IMR-90 (cell line): ENCODE data around the gene LIN7B. TPM values are rescaled to one million over a fixed set of nuclear protein-coding genes. Genes with fewer than 3 reads are reported as not detected.

Source experiments
- ATAC-seq: fragments of 200-7000 bp; cut with Tn5 transposase; 2 replicates; pipeline ENCODE4 v1.9.1; 2020; ENCODE audit warnings: low read depth, mild to moderate bottlenecking, moderate library complexity
- BruUV-seq: library from RNA; stranded (reverse); fragments of 400-500 nt; replicated peaks from 2 replicates; lab custom pipeline; 2021; lab: Mats Ljungman, UMichigan
- CTCF ChIA-PET: fragments of 300-600 bp; formaldehyde crosslinking; extraction: SDS; loops from one replicate; lab custom pipeline; 2021; ENCODE audit warnings: antibody characterized with exemption; lab: Yijun Ruan, JAX
- POLR2A ChIA-PET: fragments of 300-600 bp; sonication (Branson Sonifier 250); formaldehyde crosslinking; loops from one replicate; lab custom pipeline; 2022; ENCODE audit warnings: antibody characterized with exemption; ENCODE audit not compliant: unreplicated experiment; lab: Charles Lee
- DNase-seq: peaks from one replicate; pipeline ENCODE4 v3.0.0; 2013
- H2AFZ ChIP-seq: replicated peaks from 2 replicates; pipeline ENCODE3; 2013; ENCODE audit warnings: low read length, mild to moderate bottlenecking; ENCODE audit not compliant: poor library complexity
- H2AK5ac ChIP-seq: 2 replicates; pipeline ENCODE4 v1.6.1; 2013; ENCODE audit warnings: low read depth, low read length, inconsistent platforms
- H2AK9ac ChIP-seq: replicated peaks from 2 replicates; pipeline ENCODE3; 2013; ENCODE audit warnings: mild to moderate bottlenecking, low read depth, low read length, moderate library complexity; ENCODE audit not compliant: poor library complexity
- H2BK120ac ChIP-seq: 2 replicates; pipeline ENCODE4 v1.6.1; 2013; ENCODE audit warnings: low read depth, low read length, inconsistent platforms
- H2BK15ac ChIP-seq: 3 replicates; pipeline ENCODE4 v1.6.1; 2013; ENCODE audit warnings: low read depth, low read length, inconsistent platforms
- H2BK20ac ChIP-seq: 2 replicates; pipeline ENCODE4 v1.6.1; 2013; ENCODE audit warnings: low read depth, mild to moderate bottlenecking, inconsistent platforms, low read length, moderate library complexity
- H2BK5ac ChIP-seq: 2 replicates; pipeline ENCODE4 v1.6.1; 2013; ENCODE audit warnings: mild to moderate bottlenecking, low read depth, low read length, inconsistent platforms; ENCODE audit not compliant: poor library complexity, severe bottlenecking
- H3K14ac ChIP-seq: replicated peaks from 2 replicates; pipeline ENCODE4 v1.6.1; 2013; ENCODE audit warnings: low read depth, low read length, inconsistent platforms
- H3K18ac ChIP-seq: 2 replicates; pipeline ENCODE4 v1.6.1; 2013; ENCODE audit warnings: low read depth, low read length, control low read depth
- H3K23ac ChIP-seq: 2 replicates; pipeline ENCODE4 v1.6.1; 2013; ENCODE audit warnings: low read depth, low read length, inconsistent platforms
- H3K27ac ChIP-seq: 2 replicates; pipeline ENCODE4 v1.5.1; 2013; ENCODE audit warnings: mild to moderate bottlenecking, control low read depth, low read length; ENCODE audit not compliant: insufficient read depth
- H3K27me3 ChIP-seq: 2 replicates; pipeline ENCODE4 v1.6.1; 2013; ENCODE audit warnings: low read length; ENCODE audit not compliant: control insufficient read depth, insufficient read depth
- H3K36me3 ChIP-seq: 2 replicates; pipeline ENCODE4 v1.6.1; 2013; ENCODE audit warnings: low read length, mixed read lengths; ENCODE audit not compliant: control insufficient read depth, insufficient read depth
- H3K4ac ChIP-seq: 2 replicates; pipeline ENCODE4 v1.6.1; 2013; ENCODE audit warnings: low read depth, low read length, inconsistent platforms
- H3K4me1 ChIP-seq: 2 replicates; pipeline ENCODE4 v1.6.1; 2013; ENCODE audit warnings: low read length, mixed read lengths; ENCODE audit not compliant: control insufficient read depth, insufficient read depth
- H3K4me2 ChIP-seq: 2 replicates; pipeline ENCODE4 v1.6.1; 2013; ENCODE audit warnings: low read depth, mild to moderate bottlenecking, control low read depth, low read length, moderate library complexity
- H3K4me3 ChIP-seq: 2 replicates; pipeline ENCODE4 v1.5.1; 2013; ENCODE audit warnings: low read depth, mild to moderate bottlenecking, control low read depth, low read length, moderate library complexity; ENCODE audit not compliant: insufficient read depth
- H3K56ac ChIP-seq: 2 replicates; pipeline ENCODE4 v1.6.1; 2013; ENCODE audit warnings: low read length, inconsistent platforms; ENCODE audit not compliant: insufficient read depth; ENCODE audit errors: extremely low read depth
- H3K79me1 ChIP-seq, 2 experiments: 2 replicates each; pipeline ENCODE4 v1.6.1; 2013; ENCODE audit warnings: low read length in 2 of 2, inconsistent platforms in 1 of 2, low read depth in 1 of 2
- H3K9ac ChIP-seq: 2 replicates; pipeline ENCODE4 v1.6.1; 2013; ENCODE audit warnings: low read depth, low read length, control low read depth
- H3K9me1 ChIP-seq: 2 replicates; pipeline ENCODE4 v1.6.1; 2013; ENCODE audit warnings: low read length, inconsistent platforms; ENCODE audit not compliant: insufficient read depth
- H3K9me3 ChIP-seq: 2 replicates; pipeline ENCODE4 v1.6.1; 2013; ENCODE audit warnings: low read length; ENCODE audit not compliant: control insufficient read depth, insufficient read depth
- H4K20me1 ChIP-seq: 2 replicates; pipeline ENCODE4 v1.6.1; 2013; ENCODE audit warnings: low read length, inconsistent platforms; ENCODE audit not compliant: insufficient read depth
- H4K5ac ChIP-seq: 2 replicates; pipeline ENCODE4 v1.6.1; 2013; ENCODE audit warnings: mild to moderate bottlenecking, low read depth, low read length, control low read depth
- H4K8ac ChIP-seq, 2 experiments: 2 replicates each; pipeline ENCODE4 v1.6.1; 2013; ENCODE audit warnings: low read depth in 2 of 2, low read length in 2 of 2, control low read depth in 1 of 2, inconsistent platforms in 1 of 2
- H4K91ac ChIP-seq: 2 replicates; pipeline ENCODE4 v1.6.1; 2013; ENCODE audit warnings: low read depth, low read length, inconsistent platforms; ENCODE audit not compliant: insufficient read depth
- CEBPB ChIP-seq: IDR thresholded peaks from 2 replicates; pipeline ENCODE4 v1.6.1; 2012; ENCODE audit warnings: low read depth, low read length, improper control_type of control experiment
- SMC3 ChIP-seq: fragments of 150-350 bp; IDR thresholded peaks from 2 replicates; pipeline ENCODE4 v1.6.1; 2016; ENCODE audit warnings: low read depth, mild to moderate bottlenecking, antibody characterized with exemption, low read length, moderate library complexity
- WGBS, 2 experiments: methylation state at CpG; one replicate each; pipeline versions ENCODE4 v1.1.5 to v1.1.7; 2013; ENCODE audit warnings: missing lambda C conversion rate in 2 of 2; ENCODE audit not compliant: insufficient read length in 1 of 2; ENCODE audit errors: extremely low coverage in 2 of 2; 5-methylcytosine and 5-hydroxymethylcytosine counted together
- dilution Hi-C: fragments of 300-500 bp; cut with HindIII; formaldehyde crosslinking; loops from one replicate; pipeline ENCODE4 v1.14.3; 2018; ENCODE audit warnings: low sequenced_read_pairs; ENCODE audit not compliant: unreplicated experiment
- in situ Hi-C: fragments of 300-500 bp; cut with MboI; formaldehyde crosslinking; loops from 3 replicates; pipeline ENCODE4 v1.14.3; 2019; ENCODE audit warnings: low sequenced_read_pairs, inconsistent platforms, mixed read lengths
- intact Hi-C: fragments of 100-400 bp; cut with micrococcal nuclease; formaldehyde crosslinking; loops from 2 replicates; pipeline ENCODE4 v1.10.0; 2022
- polyA plus RNA-seq, 3 experiments: library from polyadenylated mRNA; depleted of rRNA; stranded (reverse); fragments of >200 nt; gene quantifications; 2 replicates each; pipeline ENCODE4 v1.2.3, GENCODE V29; 2012; ENCODE audit warnings: low replicate concordance in 1 of 3
- total RNA-seq: library from RNA; depleted of rRNA; stranded (reverse); fragments of >200 nt; gene quantifications from 2 replicates; pipeline ENCODE4 v1.2.3, GENCODE V29; 2012

Gene LIN7B
- total and polyA plus RNA-seq, 2 of the 4 experiments (the other 2 are of a cell fraction) = 3.8 to 8.0 TPM

DNA sequence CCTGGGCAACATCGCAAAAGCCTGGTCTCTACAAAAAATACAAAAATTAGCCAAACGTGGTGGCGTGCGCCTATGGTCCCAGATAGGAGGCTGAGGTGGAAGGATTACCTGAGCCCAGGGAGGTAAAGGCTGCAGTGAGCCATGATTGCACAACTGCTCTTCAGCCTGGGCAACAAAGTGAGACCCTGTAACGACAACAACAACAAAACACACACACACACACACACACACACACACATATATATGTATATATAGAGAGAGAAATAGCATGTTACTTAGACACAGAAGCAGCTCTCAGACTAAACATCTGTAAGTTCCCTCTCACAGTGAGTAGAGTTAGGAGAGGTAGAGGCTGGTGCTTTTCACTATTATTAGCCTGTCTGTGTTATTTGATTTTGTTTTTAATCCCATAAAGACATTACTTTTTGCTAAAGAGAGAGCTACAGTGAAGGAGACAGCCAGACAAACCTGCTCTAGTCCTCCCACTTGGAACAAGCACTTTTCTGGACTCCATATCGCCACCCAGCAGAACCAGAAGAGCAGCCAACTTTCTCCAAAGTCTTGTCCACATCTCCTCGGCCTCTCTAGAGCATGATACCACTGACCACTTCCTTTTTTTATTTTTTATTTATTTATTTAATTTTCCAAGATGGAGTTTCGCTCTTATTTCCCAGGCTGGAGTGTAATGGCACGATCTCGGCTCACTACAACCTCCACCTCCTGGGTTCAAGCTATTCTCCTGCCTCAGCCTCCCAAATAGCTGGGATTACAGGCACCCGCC, 2.8 kb upstream of the LIN7B start:
- no peak overlapping the region for H2BK120ac ChIP-seq
- intact Hi-C loops = loop anchor here (5.0 kb wide), 1 partner anchor 86 kb away; no protein-coding TSS in a partner anchor

More for the DNA sequence above, 2.8 kb upstream of the LIN7B start:
- H3K4me2 ChIP-seq = no peak overlapping the region
- H2BK5ac ChIP-seq = no peak overlapping the region
- H4K20me1 ChIP-seq = peaks cover 23% of the 10 kb centered on the region
- H2AK9ac ChIP-seq = no peak overlapping the region
- no peak for ATAC-seq
- TF ChIP-seq CEBPB (peak; percentile 47; the same call in 1 of the 2 replicates), SMC3 (no peak)
- H4K5ac ChIP-seq = no peak overlapping the region
- ChIA-PET POLR2A (no interaction called here), CTCF (interaction anchor here (0.7 kb wide), 1 partner anchor 14 kb away, joined by 3 read pairs; no protein-coding TSS in a partner anchor)
- H3K79me1 ChIP-seq = peaks cover 11 to 44% of the 10 kb centered on the region in 2 experiments; a peak in 3 of 4 replicates
- H3K9me1 ChIP-seq = peaks cover 21% of the 10 kb centered on the region
- peaks cover 32% of the 10 kb centered on the region for H3K36me3 ChIP-seq
- no peak overlapping the region for H2AFZ ChIP-seq
- no peak overlapping the region for H3K4me3 ChIP-seq
- no peak overlapping the region for H3K27ac ChIP-seq
- H2BK15ac ChIP-seq = no peak overlapping the region
- no peak overlapping the region for H4K91ac ChIP-seq
- H4K8ac ChIP-seq = no peak overlapping the region
- no peak for DNase-seq
- no peaks in the 10 kb centered on the region for H3K27me3 ChIP-seq
- dilution Hi-C loops = no loop called here
- in situ Hi-C loops = no loop called here
- no peak overlapping the region for H3K56ac ChIP-seq
- no peak overlapping the region for H3K9ac ChIP-seq
- H2BK20ac ChIP-seq = no peak overlapping the region
- BruUV-seq = no TSS peak
- H3K9me3 ChIP-seq = no peaks in the 10 kb centered on the region
- no CpG with 5 or more reads among the region's 11 CpGs for WGBS, 2 experiments
- no peak overlapping the region for H3K23ac ChIP-seq
- H3K4ac ChIP-seq = no peak overlapping the region
- no peak overlapping the region for H3K18ac ChIP-seq
- no peak overlapping the region for H3K14ac ChIP-seq
- no peak overlapping the region for H2AK5ac ChIP-seq
- H3K4me1 ChIP-seq = peaks cover 4% of the 10 kb centered on the region
